ENCODE data around the gene KIF5C.

The KIF5C gene

DNA sequence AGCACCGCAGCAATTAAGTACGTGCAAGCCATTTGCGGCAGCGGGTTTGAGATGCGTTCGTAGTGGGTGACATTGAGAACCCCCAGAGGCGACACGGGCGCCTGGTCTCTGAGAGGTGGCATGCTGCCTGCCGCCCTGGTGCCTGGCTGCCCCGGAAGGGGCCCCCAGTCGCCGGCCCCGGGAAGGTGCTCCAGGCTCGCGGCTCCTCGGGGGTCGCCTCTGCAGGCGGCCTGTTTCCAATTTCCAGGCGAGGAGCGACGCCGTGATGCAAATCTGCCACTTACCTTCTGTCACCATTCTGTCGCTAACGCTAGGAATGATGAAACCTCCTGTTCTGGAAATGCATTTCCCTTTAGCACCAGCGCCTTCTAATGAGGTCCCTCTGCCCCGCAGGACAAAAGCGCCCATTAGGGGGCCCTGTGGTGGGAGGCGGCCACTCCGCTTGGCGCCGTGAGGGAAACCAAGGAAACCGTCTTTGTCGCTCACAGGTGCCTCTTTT, 13.0 kb downstream of the KIF5C start:
- no peak for DNase-seq (ENCODE audit: low spot score)

DNA sequence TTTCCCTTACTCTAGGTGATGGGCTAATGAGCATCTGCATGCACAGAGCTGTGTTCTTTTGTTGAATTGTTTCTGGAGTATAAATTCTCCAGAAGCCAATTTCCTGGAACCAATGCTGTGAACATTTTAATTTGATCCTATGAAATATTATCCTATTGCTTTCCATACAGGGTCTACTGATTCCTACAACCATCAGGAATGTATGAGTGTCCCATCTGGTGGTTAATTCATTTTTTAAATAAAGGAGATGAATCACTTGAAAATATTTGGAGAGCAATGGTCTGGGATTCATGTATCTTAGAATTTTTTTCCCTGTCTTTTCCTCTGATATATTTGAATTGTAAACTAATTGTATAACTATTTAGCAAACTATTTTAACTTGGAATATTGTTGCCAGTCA, 14.0 kb downstream of the KIF5C start:
- no peak for DNase-seq (ENCODE audit: low spot score)

GRCh38 chr2:148893906-148894305, 18.9 kb downstream of the KIF5C start:
- DNase-seq (ENCODE audit: low spot score), result no peak

DNA sequence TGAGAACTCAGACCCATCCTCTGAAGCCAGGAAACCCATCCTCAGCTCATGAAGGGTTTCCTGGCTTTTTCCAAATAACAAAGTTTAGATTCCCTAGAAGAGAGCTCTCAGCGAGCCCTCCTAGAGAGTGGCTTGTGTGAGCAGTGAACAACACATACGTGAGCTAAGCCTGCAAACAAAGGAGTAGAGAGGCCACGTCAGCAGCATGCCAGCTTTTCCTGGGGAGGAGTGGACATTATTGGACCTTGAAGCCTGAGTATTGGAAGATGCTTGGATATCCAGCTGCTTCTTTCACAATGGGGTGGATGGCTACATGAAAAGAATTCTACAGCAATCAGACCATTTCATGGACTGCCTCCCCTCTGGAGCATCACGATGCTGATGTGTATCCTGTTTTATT, 21.1 kb downstream of the KIF5C start:
- no peak for DNase-seq (ENCODE audit: low spot score)

DNA sequence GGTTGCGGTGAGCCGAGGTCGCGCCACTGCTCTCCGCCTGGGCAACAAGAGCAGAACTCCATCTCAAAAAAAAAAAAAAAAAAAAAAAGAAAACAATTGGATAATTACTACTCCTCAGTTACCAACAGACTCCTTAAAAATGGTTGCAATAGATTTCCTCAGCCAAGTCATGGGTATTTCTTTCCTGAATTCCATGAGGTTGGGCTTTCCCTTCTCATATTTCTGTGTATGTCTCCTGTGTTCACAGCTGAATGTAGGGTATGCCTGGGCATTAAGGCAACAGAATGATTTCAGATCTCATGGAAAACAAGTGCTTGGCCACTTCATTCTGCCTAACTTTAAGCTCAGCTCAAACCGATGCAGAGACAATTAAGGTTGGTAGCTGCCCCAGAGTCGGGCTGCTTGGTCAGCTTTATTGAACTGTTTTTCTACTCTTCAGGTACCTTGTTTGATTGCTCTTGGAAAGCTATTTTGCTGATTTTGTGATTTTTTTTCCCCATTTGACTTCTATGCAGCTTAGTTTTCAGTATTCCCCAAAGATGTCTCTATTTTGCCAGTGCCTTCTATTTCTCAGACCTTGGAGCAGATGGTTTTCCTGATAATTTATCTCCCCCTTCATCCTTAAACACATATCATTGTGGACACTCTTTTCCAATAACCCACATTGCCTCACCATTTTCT, 24.8 kb downstream of the KIF5C start:
- DNase-seq (ENCODE audit: low spot score), result no peak

DNA sequence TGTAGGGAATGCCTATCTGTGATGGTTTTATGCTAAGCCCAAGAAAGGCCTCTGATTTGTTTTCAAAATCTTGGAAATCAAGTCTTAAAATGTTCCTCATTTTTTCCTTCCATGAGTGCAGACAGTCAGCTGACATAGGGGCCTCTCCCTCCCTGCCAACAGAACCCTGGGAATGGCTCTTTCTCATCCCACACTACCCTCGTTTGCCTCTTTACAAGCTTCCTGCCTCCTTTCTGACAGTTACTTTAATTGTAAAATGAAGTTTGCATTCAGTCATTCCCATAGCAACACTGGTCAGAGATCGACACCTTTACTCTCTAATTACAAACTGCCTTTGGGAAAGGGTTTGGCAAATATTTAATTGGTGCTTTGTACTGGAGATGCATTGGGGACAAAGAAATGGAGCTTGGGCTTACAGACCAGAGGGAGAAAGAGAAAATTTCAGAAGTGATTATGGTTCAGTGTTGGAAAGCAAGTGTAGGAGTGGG, 25.4 kb downstream of the KIF5C start:
- DNase-seq (ENCODE audit: low spot score), result no peak

DNA sequence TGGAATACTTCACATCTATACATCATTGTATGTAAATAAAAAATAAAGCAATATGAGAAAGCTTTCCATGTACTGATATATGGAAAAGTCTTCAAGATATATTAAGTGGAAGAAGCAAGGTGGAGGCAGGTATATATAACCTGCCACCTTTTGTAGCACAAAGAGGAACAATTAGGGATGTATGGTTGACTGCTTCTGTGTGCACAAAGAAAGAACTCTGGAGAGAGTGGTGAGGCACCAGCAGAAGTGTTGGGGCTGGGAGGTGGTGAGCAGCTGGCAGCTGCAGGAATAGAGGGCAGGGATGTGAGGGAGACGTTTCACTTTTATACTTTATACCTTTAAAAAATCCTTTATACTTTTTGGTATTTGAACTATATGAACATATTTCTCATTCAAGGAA, 26.1 kb downstream of the KIF5C start:
- DNase-seq (ENCODE audit: low spot score), result no peak

- DNase-seq (ENCODE audit: low spot score), result no peak
Measured at GRCh38 chr2:148902798-148903197, 27.8 kb downstream of the KIF5C start.

DNA sequence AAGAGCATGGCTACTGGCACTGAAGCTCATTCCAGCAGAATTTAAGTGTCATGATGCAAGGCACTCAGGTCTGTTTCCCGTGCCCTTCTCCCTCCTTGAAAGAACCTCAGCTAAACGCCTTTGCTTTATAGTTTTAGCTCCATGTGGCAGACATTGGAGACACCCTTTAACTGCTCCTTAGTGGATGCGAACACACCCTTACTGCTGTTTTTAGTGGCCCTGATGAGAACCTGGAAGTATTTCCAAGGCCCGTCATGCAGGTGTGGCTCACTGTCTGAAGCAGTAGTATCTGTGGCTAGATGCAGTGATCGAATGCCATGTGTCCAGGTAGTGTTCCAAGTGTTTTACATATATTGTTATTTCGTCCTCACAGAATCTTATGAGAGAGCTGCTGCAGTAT, 28.3 kb downstream of the KIF5C start:
- no peak for DNase-seq (ENCODE audit: low spot score)

DNA sequence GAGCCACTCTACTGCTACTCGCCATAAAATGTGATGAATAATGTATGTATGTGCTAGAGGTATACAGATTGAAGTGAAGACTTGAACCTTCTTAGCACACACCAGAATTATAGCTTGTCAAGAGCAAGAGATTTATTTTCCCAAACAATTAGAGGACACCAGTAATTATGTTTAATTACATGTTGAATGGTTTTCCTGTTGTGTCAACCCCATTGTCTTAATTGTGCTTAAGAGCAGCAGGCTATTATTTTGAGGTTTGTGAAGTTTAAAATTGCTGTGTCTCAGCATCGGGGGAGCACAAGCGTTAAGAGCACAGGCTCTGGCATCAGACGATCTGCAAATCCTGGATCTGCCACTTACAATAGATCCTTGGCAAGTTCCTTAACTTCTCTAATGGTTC, 29.0 kb downstream of the KIF5C start:
- no peak for DNase-seq (ENCODE audit: low spot score)

DNA sequence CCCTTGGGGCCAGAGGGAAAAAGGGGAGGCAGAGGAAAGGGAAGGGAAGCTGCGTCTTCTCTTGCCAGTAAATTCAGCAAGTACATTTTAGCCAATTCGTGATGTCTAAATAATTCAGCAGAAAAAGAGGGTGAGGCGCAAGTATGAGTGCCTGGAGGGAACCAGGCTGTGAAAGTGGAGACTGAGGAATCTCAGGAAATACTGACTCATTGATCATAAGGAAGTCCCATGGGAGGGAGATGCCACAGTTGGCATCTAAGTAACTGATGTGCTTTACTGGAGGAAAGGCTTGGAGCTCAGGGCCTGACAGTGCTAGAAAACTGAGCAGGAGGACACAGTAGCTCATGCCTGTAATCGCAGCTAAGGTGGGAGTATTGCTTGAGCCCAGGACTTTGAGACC, 31.1 kb downstream of the KIF5C start:
- DNase-seq (ENCODE audit: low spot score), result no peak

GRCh38 chr2:148907085-148907785, 32.2 kb downstream of the KIF5C start:
- DNase-seq (ENCODE audit: low spot score), result no peak

- DNase-seq (ENCODE audit: low spot score), result no peak
Measured at GRCh38 chr2:148909114-148909513, 34.1 kb downstream of the KIF5C start.

GRCh38 chr2:148913061-148913460, 38.0 kb downstream of the KIF5C start:
- DNase-seq (ENCODE audit: low spot score), result no peak

DNA sequence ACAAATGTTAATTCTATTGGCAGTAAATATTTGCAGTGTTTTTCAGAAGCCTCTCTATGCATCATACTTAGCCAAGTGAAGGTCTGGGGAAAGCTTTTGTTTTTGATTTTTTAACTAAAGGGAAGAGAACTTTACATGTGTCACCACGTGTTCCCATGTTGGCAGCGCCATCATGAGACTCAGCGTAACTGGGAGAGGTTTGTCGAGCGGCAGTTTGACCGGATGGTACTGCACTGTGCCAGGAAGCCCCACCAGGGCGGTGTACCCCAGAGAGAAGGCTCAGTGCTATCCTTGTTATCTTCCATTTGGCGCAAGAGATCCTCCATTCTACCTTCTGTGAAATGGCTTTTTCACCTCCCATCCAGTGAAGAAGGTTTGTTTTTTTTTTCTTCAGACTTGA, 38.5 kb downstream of the KIF5C start:
- DNase-seq (ENCODE audit: low spot score), result no peak

- no peak for DNase-seq (ENCODE audit: low spot score)
Measured at GRCh38 chr2:148914463-148914862, 39.4 kb downstream of the KIF5C start.

DNA sequence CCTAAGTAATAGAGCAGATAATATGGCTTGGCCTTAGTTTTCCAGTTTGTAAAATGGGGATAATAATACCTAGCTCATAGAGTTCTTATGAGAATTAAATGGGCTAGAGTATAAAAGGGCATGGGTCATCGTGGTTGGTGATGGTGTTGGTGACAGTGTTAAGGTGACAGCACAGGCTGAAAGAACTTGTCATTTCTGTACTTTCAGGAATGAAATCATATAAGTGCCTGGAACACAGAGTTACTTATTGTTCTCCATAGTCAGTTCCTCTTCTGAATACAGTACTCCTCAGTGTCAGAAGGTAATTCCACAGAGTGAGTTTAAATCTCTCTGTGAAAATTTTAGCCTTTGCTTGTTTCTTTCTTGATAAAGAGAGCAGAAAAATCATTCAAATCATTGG, 42.4 kb downstream of the KIF5C start:
- no peak for DNase-seq (ENCODE audit: low spot score)

GRCh38 chr2:148918554-148918953, 43.5 kb downstream of the KIF5C start:
- no peak for DNase-seq (ENCODE audit: low spot score)

DNA sequence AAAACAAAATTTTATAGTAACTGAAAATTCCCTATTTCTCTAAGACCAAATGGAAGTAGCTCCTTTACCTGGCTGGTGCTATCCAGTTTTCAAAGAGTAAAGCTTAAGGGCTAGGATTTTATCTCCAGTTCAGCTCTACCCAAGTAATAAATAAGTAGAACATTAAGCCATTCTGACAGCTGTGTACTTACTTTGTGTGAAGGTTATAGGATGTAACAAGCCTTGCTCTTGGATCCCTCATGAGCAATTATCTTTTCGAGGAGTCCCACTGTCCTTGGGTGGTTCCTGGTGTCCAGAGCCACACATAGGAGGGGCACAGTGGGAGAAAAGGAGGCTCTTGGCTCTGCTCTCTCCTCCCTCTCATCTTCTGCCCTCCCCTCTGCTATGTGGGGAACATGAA, 45.5 kb downstream of the KIF5C start:
- DNase-seq (ENCODE audit: low spot score), result no peak

GRCh38 chr2:148922062-148922461, 47.0 kb downstream of the KIF5C start:
- no peak for DNase-seq (ENCODE audit: low spot score)

DNA sequence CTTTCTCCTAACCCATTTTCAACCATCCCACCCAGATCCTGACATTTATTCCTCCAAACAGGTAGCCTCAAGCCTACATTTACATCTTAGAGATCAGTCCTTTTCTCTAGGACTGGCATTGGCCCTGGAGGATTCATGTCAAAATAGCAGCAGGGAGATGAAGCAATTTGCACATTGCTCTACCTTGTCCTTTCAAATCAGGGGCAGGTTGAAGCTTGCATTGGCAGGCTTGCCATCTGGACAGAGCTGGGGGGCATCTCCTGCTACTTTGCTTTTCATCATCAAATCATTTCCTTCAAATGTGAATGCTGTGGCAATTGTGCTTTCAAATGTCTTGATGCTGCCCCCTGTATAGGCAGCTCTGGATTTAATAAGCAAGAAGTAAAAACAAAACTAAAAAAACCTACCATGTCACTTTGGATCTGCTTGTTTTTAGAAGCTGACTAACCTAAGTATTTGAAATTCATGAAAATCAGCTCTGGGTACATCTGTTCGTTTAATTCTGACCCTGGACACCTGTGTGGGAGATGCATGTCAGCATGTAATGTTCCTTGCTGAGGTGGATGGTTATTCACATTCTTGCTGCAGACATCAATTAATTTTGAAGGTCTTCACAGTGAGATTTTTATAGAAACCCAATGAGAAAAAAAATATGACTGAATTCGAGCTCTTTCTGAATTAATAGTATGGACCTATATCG, 47.9 kb downstream of the KIF5C start:
- no peak for DNase-seq (ENCODE audit: low spot score)

GRCh38 chr2:148924514-148925178, 49.6 kb downstream of the KIF5C start:
- no peak for DNase-seq (ENCODE audit: low spot score)

Measured in hematopoietic multipotent progenitor cell treated with erythropoietin and hydrocortisone succinate and interleukin-3 and kit ligand, for 15 days (in vitro differentiated cells).